Astrocyte of the spinal cord (primary cell): ENCODE measurements around the gene SELENOF.

Experiments used
- DNase-seq: peaks from one replicate; pipeline ENCODE4 v3.0.0; 2011; ENCODE audit warnings: low read depth, low spot score
- H3K4me3 ChIP-seq: 2 replicates; pipeline ENCODE4 v1.5.1; 2011; ENCODE audit warnings: low read depth, mild to moderate bottlenecking, low read length, moderate library complexity
- CTCF ChIP-seq: IDR thresholded peaks from 2 replicates; pipeline ENCODE4 v1.5.1; 2012; ENCODE audit warnings: low read depth, mild to moderate bottlenecking, low read length, inconsistent platforms
- in situ Hi-C: cut with HindIII; loops from 2 replicates; pipeline ENCODE4 v1.10.0; 2017; ENCODE audit warnings: low sequenced_read_pairs

SELENOF gene

GRCh38 chr1:86828024-86828423 is 85.9 kb downstream of the SELENOF start:
- in situ Hi-C loops: no loop called here
- DNase-seq: no peak
- no peak overlapping the region for H3K4me3 ChIP-seq
- TF ChIP-seq CTCF: no peak

- in situ Hi-C loops: no loop called here
- TF ChIP-seq CTCF: no peak
- DNase-seq: no peak
- no peak overlapping the region for H3K4me3 ChIP-seq
Measured at GRCh38 chr1:86826856-86827255, 87.1 kb downstream of the SELENOF start.

GRCh38 chr1:86825319-86825718 is 88.6 kb downstream of the SELENOF start:
- H3K4me3 ChIP-seq: no peak overlapping the region
- in situ Hi-C loops: no loop called here
- peak; percentile 49 for DNase-seq
- no peak for TF ChIP-seq CTCF

GRCh38 chr1:86823821-86824500 is 90.0 kb downstream of the SELENOF start:
- no peak for DNase-seq
- in situ Hi-C loops: no loop called here
- no peak for TF ChIP-seq CTCF
- H3K4me3 ChIP-seq: no peak overlapping the region

GRCh38 chr1:86823386-86823785 is 90.5 kb downstream of the SELENOF start:
- H3K4me3 ChIP-seq: no peak overlapping the region
- TF ChIP-seq CTCF: no peak
- in situ Hi-C loops: no loop called here
- no peak for DNase-seq

- DNase-seq: no peak
- no peak for TF ChIP-seq CTCF
- H3K4me3 ChIP-seq: no peak overlapping the region
- in situ Hi-C loops: no loop called here
Measured at GRCh38 chr1:86822459-86822858, 91.5 kb downstream of the SELENOF start.
